ENCODE measurements around the gene OTOG.

Gene OTOG

DNA sequence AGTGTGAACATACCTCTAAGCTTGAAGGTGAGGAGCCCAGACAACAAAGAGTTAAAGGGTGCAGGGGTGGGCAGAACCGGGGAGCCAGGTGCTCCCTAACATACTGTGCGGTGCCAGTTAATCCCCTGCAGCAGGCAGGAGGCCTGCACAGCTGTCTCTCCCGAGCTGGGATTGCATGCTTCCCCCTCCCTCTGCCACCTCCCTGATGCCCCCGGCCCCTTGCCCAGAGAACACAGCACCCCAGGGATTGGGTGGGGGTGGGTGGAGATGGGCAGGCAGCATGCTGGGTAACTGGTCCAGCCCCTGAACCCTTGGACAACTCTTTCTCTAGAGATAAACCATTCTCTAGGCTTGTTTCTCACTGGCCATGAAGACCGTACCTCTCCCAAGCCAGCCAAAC, 104.6 kb downstream of the OTOG start:
- DNase-seq (ENCODE audit: low read depth): no peak

DNA sequence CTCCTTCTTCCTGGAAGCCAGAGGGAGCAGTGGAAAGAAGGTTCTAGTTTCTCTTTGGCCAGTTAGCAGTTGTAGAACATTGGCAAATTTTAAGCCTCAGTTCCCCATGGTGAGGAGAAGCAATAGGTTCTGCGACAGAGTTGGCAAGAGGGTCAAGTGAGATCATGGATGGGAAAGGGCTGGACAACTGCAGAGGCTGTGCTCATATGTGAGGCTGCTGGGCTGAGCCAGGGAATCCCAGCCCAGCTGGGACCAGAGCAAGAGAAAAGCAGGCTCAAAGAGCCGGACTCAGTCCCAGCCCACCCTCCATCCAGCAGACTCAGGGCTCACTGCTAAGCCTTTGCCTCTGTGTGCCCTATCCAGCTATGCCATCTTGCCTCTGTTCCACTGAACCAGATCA, 105.5 kb downstream of the OTOG start:
- DNase-seq (ENCODE audit: low read depth): no peak

DNA sequence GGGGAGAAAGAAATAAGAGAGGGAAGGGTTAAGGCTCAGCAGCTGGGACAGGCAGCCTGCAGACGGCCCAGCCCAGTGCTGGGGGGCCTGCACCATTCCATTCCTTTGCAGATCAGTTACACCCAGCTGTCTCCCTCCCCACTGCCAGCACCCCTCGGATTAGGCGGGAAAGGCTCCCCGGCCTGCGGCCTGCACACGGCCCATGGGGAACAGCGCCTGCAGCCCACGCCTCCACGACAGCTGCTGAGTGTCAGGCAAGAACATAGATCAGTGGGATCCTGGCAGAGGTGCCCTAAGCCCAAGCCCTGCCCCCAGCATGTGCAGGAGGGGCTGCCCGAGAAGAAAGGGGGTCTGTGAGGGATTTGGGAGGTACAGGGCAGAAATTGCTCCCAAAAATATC, 106.6 kb downstream of the OTOG start:
- no peak for DNase-seq (ENCODE audit: low read depth)

DNA sequence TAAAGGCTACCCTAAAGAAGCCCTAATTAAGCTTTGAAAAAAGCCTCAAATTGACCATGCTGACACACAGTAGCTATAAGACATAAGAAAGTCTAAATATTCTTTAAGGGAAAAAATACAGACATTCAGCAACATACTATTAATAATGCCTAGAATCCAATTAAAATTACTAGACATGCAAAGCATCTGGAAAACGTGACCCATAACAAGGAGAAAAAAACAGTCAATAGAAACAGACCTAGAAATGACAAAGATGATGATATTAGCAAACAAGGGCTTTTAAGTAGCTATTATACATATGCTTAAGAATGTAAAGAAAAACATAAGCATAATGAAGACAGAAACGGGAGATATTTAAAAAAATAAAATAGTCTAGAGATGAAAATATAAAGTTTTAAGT, 108.6 kb downstream of the OTOG start:
- no peak for DNase-seq (ENCODE audit: low read depth)

DNA sequence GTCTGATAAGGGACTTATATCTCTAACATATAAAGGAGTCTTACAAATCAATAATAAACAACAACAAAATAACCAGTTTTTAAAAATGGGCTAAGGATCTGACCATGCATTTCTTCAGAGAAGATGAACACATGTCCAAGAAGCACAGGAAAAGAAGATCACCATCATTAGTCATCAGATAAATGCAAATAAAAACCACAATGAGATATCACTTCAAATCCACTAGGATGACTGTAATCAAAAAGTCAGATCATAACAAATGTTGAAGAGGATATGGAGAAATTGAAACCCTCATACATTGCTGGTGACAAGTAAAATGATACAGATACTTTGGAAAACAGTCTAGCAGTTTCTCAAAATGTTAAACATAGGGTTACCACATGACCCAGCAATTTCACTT, 111.2 kb downstream of the OTOG start:
- no peak for DNase-seq (ENCODE audit: low read depth)

DNA sequence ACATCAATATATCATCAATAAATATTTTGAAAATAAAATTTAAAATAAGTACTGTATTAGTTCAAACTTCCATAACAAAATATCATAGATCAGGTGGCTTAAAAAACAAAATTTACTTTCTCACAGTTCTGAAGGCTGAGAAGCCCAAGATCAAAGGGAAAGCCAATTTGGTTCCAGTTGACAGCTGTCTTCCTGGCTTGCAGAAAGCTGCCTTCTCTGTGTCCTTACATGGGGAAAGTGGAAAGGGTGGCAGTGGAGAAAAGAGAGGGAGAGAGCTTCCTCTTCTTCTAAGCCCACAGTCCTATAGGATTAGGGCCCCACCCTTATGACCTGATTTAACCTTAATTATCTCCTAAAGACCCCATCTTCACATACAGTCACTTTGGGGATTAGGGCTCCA, 121.1 kb downstream of the OTOG start:
- no peak for DNase-seq (ENCODE audit: low read depth)

DNA sequence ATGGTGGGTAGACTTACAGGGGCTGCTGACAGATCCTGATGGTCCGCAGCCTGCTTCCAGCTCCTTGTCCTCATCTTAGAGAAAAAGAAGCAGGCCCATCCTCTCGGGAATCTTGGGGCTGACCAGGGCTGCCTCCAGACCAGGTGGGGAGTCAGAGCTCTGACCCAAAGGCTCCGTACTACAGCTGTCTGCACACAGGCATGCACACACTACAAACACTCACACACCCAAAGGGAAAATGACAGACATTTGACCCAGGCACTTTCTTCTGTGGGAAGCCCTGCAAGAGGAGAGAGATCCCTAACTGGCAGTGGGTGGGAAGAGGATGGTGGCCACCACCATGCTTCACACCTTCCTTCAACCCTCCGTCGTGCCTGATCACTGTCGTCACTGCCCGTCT, 125.4 kb downstream of the OTOG start:
- no peak for DNase-seq (ENCODE audit: low read depth)

DNA sequence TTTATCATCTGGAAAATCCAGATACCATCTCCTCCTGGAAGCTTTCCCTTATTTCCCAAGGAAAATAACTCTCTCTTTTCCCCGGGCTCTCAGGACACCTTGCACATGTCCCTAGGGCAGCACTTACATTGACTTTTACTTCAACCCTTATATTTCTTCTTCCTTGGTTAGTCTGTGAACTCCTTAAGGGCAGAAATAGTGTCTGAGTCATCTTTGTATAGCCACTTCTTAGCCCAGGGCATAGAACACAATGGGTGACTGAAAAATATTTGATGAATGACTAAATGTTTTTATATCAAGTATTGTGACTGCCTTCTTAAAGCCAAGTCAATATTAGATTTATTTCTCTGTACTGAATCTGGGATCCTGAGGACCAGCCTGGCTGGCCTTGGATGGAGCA, 126.9 kb downstream of the OTOG start:
- no peak for DNase-seq (ENCODE audit: low read depth)

DNA sequence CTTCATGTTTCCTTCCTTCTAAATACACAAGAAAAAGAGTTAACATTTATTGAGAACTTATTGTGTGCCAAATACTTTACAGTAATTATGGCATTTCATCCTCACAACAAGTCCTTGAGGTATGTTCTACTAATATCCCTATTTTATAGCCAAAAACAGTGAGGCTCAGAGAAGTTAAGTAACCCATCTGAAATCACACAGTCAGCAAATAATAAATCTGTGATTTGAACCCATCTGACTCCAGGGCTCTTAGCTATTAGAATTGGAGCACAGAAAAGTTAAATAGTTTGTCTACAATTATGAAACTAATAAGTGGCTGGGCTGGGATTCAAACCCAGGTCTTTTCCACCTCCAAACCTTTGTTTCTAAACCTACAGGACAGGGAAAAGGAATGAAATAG, 135.8 kb downstream of the OTOG start:
- no peak for DNase-seq (ENCODE audit: low read depth)

DNA sequence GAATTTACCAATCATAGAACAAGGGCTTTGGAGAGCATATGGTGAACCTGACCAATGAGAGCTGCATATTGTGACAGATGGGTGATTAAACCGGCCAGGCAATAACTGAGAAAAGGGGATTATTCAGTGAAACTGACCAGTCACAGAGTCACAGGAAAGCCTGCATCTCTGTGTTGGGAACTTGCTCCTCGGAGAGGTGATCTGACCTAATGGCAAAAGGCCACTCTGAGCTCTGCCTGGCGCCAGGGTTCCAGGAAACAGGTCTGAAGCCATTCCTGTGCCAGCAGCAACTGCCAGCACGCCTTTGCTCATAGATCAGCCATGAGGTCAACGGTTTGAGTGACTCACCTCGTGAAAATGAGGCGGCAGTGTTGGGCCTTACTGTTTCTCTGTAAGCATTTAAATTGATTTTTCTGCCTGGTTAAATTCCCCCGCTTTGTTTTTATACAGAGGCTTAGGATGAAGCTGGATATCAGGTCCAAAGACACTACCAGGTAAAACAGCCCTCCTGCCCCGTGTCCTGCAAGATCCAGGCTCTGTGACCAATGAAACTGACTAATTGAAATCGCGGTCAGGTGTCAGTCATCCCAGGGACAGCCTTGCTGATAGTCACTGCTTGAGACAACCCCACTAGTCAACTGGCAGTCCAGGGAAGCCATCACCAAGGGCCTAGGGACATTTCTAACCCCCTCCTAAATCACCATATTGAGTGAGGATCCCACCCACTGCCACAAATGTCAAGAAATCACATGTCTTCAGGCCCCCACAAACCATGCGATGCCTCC, 136.5 kb downstream of the OTOG start:
- no peak for DNase-seq (ENCODE audit: low read depth)

DNA sequence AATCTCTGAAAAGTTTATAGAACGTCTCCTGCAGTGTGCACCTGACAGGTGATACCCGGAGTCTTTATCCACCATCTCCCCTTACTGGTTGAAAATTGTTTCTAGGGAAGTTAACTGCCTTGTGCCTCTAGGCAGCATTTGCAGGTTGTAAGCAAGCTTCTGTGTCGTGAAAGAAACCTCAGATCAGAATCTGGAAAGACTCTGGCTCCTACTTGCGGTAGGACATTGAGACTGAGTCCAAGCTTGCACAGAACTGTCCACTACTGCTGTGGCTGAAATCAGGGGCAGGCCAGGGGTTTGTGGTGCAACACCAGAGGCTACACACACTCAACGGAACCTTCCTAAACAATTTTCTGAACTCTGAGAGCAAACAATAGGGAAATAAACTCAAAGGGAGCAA, 137.5 kb downstream of the OTOG start:
- no peak for DNase-seq (ENCODE audit: low read depth)

DNA sequence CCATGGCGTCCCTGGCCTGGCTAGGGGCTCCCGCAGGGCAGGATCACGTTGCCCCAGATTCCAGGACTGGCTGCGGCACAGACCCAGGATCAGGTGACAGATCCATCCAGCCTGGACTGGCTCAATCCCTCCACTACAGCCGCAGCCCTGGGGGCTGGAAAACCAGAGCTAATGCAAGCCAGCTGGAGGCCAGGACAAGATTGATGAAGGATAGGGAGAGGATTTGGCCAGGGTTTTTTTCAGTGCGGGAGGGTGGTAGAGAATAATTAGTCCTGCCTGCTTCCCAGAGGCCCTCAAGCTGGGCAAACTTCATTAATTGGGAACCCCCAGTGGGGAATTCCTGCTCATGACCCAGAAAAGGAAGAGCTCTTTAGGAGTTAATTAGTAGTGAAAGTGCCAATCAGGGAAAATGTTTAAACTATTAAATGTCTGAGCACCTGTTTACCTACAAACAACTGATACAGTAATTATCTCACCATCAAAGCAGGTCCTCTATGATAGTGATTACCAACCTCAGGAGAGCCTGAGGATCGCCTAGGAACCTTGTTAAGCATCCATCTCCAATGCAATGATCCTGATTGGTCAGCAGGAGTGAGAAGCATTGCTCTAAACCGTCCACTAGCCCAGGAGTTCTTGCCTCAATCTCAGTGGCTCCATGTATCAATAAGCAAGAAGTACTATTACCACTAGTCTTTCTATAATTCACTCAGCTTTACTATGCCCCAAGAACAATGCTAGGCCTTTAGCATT, 139.3 kb downstream of the OTOG start:
- DNase-seq (ENCODE audit: low read depth): no peak

DNA sequence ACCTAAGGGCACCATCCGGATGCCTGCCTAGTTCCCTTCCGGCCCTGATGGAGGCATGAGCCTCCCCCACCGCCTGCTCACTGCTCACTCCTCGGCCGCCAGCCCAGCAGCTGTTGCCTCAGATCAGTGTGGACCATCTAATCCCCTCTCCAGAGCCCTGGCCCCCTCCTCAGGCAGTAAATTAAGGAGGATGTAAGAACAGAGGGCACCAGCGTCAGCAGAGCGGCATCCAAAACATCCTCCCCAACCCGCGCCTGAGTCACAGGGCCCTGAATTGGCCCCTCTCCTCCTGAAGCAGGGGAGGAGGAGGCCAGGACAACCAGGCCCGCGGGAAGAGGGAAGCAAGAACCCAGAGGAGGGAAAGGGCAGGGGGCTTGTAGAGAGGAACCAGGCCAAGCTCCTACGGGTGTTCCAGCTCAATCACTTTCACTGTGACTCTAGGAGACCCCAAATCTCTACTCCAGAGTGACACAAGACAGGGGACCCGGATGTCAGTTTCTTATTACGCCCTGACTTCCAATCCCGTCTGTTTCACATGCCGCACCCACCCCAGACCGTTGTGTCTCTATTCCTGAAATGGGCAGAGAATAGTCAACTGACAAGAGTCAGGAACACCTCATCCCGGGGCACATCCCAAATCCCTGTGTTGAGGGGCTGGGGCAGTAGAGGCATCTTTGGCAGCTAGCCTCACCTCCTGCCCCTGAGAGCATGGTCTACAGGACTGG, 141.0 kb downstream of the OTOG start:
- no peak for DNase-seq (ENCODE audit: low read depth)

DNA sequence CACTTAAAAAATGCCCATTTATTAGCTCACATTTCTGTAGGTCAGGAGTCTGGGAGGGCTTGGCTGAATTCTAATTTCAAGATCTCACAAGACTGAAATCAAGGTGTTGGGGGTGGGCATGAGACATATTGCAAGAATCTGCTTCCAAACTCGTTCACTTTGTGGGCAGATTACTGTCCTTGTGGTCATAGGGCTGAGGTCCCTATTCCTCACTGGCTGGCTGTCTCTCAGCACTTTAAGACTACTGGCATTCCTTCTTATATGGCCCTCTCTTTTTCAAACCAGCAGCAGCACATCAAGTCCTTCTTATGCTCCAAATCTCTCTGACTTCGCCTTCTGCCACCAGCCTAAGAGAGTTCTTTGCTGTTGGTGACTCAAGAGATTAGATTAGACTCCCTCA, 144.5 kb downstream of the OTOG start:
- no peak for DNase-seq (ENCODE audit: low read depth)

DNA sequence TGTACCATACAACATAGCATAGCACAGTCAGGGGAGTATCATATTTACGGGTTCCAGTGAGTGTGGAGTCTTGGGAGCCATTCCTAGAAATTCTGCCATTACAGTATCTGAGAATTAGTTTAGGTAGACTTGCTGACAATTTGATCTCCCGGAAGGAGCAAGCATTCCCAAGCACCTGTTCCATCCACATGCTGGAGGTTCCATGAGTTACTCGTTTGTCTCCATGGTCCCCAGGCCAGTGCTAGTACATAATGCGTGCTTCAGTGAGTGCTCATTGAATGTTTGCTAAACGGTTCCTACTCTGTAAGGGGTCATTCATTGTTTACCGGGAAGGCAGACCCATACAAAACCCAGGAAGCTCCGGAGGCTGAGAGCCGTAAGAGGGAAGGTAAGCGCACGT, 144.9 kb downstream of the OTOG start:
- no peak for DNase-seq (ENCODE audit: low read depth)

DNA sequence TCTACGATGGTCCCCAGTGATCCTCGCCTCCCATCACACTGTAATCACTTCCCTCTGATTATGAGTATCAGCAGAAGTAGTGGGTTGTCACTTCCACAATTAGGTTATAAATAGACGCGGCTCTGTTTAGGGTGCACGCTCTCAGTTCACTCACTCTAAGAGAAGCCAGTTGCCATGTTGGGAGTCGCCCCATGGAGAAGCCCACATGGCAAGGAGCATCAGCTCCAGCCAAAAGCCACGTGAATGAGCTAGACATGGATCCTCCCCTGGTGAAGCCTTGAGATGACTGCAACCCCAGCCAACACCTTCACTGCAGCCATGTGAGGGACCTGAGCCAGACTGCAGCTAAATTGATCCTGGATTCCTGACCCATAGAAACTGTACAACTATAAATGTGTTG, 145.9 kb downstream of the OTOG start:
- DNase-seq (ENCODE audit: low read depth): no peak

DNA sequence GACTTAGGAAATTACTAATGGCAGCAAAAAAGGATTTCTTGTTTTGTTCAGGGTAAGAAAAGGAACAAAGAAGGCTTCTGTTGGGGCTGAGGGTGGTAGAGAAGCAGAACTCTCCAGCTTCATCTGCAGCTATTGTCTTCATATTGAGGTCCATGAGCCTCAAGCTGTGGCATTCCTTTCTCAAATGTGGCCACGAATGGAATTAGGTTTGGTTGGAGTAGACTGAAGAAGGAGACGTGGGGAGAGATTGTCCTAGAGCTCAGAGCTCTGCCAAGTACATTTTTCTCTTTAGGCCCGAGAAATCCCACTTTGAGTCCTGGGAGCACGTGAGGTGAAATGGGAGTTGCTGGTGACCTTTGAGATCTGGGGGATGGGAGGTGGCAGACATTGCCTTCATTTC, 146.5 kb downstream of the OTOG start:
- DNase-seq (ENCODE audit: low read depth): no peak

DNA sequence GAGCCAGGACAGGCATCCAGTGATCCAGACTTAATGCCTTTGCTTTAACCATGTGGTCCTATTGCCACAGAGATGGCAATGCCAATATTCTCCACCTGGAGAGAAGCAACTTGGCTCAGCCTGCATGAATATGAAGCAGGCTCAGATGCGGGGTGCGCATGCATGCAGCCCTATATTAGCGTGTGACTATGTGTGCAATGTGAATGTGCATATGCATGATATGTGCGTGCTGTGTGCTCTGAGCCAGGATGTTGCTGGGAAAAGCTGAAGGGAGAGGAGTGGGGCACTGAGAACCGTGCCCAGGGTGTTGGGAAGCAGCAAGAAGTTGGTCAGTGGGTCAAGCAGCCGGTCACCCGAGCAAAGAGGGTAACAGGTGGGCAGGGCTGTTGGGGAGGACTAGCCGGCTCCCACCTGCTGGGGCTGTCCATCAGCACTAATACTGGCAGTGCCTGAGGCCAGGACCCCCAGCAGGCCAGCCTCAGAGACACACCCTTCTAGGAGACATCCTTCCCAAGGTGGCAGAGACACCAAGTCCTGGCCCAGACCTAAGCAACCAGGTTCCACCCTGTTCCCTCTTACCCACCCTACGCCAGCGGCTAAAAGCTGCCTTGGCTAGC, 147.5 kb downstream of the OTOG start:
- no peak for DNase-seq (ENCODE audit: low read depth)

DNA sequence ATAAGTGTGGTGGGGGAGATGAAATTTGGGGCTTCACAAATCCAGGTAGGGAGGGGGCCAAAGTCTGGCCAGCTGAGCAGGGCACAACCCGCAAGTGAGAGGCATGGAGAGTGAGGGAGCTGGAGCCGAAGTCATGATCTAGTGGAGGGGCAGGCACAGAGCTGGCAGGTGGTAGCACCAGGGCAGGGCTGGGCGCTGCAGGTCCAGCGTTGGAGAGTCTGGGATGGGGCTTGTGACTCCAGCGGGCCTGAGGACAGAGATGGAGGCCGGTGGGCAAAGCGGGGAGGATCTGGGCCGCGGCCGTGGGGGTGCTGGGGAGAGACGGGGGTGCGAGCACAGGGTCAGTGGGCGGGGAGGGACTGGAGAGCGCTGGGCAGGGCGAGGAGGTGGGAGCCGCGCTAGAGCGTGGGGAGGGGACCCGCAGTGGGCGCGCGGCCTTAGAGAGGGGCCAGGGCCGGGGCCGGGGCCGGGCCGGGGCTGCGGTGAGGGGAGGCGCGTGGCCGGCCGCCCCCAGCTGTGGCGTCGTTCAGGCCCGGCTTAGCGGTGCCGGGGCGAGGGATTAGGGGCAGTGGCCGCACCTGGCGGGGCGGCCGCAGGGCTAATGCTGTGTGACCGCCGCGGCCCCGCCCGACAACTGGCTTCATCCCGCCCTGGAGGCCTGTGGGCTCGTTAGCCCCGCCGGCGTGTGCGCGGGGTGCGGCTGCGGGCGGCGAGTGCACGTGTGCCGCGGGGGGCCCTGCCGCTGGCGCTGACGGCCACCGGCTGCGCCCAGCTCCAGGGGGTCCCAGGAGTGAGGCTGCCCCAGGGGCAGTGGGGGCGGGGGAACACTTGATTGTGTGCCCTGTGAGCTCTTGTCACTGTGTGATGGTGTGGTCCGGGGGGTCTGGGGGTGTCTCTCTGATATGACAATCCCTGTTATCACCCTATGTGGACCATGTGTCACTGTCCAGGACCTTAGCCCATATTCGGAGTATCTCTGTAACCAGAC, 148.7 kb downstream of the OTOG start:
- DNase-seq (ENCODE audit: low read depth): no peak

DNA sequence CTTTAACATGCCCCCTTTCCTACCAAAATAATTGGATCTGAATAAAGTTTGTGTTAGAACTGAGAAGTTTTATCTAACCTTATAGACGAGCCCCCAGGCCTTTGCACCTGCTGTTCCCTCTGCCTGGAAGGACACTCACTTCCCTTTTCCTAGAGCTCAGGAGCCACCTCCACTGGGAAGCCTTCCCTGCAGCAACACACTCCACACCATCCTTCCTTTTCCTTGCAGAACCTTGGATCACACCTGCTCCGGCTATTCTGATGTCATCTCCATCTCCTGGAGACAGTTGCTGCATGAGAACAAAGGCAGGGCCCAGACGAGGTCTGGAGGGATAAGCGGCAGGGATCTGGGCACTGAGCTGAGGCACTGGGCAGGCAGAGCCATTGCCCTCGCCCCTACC, 149.7 kb downstream of the OTOG start:
- DNase-seq (ENCODE audit: low read depth): no peak
